Limb (tissue), 2 donors: ENCODE measurements around the gene SLC48A1.

Experiments
- DNase-seq, 2 donors: peaks; one replicate each; pipeline ENCODE4 v3.0.0-alpha.2; 2016; ENCODE audit errors: extremely low spot score in 2 of 2

The SLC48A1 gene

DNA sequence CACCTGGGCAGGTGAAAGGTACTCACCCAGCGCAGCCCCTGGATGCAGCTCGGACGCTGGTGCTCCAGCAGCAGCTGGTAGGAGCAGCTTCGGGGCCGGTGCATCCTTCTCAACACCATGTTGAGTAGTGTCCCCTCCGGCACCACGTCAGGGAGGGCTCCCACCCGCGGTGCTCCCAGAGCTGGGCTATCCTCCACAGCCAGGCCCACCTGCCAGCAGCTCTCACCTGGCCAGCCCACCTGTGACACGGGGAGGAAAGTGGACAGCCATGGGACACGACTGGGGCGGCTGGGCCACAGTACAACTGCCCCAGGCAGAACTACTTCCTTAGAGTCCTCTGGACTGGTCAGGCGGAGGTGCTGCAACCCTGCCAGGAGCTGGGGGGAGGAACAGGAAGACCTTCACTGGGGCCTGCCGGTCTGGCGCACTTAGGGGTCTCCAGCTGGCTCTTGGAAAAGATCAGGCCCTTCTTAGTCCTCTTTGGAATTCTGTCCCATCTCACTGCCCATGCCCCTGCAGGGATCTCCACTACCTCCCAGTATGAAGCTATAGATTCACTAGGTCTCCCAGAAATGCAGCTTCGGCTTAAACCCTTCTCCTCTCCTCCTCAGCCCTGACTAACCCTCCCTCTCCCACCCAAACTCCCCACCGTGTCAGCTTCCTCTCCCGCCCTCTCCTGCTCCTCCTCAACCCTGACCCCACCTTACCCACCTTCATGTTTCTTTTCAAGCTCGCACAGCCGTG, 15.0 kb upstream of the SLC48A1 start:
- DNase-seq: no peak

DNA sequence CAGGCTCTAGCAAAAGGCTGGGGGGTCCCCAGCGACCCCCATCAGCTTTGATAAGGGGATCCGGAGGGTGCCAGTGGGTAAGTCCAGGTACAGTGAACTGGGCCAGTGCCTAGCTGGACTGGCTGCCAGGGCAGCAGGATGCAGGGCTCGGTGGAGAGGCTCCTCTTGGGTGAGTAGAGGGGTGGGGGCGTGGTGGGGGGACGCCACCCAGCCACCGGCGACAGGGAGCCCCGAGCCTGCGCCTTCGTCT, 14.5 kb upstream of the SLC48A1 start:
- DNase-seq: no peak

DNA sequence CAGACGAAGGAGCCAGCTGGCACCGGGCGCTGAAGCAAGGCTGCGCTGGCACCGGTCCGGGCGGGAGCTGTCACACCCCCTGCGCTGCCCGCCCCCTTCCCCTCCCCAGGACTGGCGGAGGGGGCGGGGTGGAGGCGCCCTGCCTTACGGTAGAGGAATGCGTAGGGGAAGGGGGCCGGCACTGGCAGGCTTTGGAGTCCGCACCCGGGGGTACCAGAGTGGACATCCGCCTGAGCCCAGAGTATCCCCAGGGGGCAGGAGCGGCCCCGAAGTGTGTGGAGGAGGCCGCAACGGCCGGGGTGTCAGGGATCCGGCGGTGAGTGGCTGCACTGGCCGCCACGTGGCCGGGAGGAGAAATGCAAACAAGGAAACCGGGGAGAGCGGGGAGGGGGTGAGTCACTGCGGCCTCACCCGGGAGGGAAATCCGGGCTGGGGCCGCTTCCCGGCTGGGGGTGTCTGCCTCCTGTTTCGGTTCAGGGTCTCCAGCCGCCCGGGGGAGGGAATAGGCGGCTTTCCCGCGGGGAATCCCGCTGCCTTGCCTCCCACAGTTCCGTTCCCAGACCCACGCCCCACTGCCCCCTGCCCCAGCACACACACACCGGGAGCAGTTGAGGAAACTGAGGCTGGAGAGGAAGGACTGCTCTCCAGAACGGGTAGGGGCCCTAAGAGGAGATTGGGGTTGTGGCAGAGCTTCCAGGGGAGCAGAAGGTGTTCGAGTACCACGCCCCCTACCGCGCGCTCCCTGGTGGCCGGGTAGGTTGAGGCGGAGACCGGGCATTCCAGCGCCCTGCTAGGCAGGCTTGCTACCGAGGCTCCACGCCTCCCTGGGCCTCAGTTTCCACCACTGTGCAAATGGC, 14.0 kb upstream of the SLC48A1 start, which contains the start of gene RAPGEF3:
Gene RAPGEF3, minus strand, starts transcription at position 47 of the 857 bp plus-strand sequence. CDS start 324 bp downstream, outside the sequence.
- peak; percentile 74 to 87 for DNase-seq

DNA sequence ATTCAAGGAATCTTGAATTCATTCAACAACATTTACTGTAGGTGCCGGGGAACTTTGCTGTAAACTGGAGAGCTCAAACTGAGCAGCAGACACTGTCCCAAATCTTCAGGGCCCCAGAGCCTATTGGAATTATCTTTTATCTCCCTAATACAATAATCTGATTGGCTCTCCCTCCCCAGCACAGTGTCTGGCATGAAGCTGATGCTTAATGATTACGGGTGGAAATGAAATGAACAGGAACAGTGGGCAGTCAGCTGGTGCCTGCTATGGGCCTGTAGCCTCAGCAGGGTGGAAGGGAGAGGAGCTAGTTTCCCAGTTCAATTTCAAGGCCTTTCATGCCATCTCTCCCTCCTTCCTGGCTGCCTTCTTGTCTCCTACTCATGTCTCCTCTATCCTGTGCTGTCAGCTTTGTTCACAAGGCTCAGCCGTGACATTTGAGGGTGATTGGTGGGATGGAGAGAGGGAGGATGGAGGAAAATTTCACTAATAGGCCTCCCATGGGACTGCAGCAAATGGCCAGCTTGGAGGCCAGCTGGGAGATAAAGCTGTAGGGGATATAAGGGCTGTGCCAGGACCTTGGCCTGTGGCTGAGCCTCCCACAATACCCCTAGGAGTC, 10.1 kb upstream of the SLC48A1 start:
- no peak for DNase-seq

DNA sequence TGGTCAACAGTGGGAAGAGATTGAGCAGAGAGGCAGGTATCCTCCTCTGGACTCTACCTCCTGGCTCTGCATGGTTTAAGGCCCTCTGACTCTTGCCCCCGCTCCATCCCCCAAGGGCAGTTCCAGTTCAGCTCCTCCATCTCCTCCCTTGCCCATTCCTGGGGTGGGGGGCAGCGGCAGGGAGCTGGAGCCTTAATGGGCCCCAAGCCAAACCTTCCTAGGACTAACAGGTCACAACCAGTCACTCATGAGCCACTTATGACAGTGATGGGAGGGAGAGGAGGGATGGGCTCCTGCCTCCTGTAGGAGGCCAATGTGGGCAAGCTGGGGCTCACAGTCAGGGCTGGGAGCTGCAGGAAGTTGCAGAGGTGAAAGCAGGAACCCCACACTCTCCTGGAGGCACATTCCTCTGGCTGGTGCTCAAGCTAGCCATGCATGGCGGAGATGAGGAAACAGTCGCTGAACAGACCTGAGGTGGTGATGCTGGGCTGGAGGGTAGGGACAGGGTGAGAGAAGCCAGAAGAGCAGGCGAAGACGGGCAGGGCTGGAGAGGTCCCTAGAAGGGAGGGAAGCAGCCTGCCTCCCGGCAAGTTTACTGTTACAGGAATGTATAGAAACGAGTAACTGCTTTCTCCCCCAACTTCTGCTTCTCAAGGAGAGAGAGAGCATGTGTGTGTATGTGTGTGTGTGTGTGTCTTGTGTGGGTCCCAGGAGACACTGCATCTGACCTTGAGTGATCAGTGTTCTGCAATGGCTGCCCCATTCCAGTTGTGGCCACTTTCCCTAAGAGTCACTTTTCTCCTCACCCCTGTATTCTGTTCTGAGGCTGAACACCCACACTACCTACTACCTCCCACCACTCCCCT, 9.3 kb upstream of the SLC48A1 start:
- no peak for DNase-seq

DNA sequence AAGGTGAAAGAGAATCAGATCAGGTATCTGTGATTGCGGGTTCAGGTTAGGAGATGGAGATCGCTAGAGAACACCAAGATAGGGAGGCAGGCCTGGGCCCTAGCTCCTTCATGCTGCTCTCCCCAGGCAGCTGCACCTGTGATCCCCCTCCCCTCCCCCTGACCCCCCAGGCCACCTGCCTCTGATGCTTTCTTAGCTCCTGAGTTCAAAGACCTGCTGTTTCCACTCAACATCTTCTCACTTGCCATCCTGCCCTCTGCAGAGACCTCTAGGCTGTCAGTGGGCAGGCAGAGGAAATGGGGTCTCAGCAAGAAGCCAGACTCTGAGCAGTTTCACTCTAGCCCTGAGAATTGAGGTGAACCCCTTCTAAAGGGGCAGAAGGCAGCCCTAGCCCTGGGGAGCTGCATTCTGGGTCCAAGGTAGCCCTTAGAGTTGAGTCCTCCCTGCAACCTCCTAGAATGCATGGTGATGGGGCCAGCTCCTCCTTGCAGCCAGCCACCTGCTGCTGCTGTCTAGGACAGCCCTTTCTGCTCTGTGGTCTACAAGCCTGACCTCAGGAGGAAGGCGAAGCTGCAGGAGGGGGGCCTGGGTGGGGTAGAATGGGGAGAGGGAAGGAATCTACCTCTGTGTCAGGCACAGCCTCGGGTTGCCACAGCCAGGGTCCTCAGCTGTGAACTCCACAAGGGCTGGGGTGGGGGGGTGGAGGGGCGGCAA, 6.4 kb upstream of the SLC48A1 start:
- no peak for DNase-seq

DNA sequence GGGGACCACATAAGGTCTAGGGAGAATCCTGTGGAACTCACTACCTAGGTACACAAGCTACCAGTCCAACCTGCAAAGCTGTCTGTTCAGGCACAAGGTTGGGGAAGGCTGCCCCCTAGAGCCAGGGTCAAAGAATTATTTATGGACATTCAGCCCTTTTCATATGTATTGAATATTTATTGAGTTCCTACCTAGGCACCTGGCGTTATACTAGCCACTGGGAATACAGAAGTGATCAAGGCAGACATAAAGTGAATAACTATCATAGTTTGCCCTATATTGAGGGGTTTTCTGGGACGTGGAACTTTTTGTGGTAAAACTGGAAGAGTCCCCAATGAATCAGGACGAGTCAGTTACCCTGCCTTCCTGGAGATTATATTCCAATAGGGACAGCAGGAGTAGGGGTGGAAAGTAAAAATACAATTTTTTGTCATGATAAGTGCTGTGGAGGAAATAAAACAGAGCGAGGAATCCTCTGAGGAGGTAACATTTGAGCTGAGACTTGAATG, 5.8 kb upstream of the SLC48A1 start:
- no peak for DNase-seq

DNA sequence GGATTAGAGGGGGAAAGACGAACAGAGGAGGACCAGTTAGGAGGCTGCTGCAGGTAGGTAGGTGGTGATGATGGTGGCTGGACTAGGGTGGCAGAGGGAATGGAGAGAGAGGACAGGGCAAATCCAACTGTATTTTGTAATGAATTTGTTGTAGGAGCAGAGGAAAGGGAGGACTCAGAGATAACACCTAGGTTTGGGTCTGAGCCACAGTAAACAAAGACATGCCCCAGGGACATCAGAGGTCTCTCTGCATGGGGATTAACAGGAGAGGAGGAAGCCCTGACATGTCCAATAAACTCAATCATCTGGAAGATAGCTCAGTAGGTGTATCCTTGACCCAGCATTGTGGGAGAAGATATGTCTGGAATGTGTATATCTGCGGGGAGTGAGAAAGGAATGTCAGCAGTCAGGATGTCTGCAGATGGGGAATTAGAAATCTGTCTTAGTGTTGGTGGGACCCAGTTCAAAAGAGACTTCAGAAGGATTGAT, 4.7 kb upstream of the SLC48A1 start:
- DNase-seq: no peak

DNA sequence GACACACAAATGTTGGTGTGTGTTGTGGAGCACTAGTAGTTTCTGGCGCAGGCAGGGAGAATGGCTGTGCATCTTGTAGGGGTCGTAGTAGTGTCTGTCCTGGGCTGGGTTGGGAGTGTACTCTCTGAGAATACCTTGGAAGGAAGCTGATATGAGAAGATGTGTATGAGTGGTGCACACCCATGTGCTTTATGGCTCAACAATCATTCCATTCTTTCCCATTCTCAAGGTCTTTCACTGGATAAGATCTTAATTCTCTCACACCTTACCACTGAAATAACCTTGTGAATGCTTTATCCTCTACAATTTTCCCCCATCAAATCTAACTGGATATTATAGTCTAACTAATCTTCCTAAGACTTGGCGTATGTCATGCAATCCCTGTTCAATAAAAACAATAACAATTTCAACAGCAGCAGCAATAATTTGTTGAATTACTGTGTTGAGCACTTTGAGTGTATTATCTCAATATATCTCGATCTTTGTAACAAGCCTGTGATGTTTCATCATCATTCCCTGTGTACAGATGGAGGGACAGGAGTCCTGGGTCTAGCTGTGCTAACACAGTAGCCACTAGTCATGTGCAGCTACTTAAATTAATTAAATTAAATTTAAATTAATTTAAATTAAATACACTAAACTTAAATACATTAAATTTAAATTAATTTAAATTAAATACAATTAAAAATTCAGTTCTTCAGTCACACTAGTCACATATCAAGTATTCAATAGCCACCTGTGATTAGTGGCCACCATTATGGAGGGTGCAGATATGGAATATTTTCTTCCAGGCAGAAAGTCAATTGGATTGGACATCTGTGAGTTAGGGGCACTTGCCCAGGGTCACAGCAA, 3.6 kb upstream of the SLC48A1 start:
- no peak for DNase-seq

DNA sequence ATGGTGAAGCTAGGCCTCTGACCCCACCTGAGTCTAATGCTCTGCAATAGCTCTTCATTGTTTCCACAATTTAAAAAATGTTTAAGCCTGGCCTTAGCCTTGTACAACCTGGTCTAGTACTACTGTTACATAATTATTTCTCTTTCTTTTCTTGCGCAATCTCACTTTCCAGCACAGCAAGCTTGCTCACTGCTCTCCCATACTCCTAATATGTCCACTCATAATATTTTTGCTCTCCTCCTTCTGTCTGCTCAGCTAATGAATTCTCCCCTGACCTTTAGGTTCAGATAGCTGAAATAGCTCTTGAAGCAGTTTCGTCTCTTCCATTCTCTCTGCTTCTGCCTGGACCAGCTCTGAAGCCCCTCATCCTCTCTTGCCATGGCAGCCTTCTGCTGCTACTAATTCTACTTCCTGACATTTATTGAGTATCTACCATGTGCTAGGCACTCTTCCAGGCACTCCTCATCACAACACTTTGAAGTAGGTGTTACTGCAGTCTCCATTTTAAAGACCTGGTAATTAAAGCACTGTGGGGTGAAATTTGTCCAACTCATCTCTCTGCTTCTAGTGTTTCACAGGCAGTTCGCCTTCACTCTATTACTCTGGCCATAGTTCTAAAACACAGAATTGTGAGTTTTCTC, 2.8 kb upstream of the SLC48A1 start:
- DNase-seq: no peak

DNA sequence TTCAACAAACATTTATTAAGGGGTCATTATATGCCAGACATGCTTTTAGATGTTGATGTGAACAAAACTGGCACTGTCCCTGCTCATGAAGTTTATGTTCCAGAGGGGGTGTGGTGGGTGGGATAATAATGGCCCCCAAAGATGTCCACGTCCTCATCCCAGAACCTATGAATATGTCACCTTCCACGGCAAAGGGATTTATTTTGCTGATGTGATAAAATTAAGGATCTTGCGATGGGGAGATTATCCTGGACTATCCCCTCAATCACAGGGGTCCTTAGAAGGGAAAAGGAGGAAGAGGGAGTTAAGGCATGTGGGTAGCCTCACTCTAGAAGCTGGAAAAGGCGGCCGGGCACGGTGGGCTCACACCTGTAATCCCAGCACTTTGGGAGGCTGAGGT, 1.7 kb upstream of the SLC48A1 start:
- no peak for DNase-seq

DNA sequence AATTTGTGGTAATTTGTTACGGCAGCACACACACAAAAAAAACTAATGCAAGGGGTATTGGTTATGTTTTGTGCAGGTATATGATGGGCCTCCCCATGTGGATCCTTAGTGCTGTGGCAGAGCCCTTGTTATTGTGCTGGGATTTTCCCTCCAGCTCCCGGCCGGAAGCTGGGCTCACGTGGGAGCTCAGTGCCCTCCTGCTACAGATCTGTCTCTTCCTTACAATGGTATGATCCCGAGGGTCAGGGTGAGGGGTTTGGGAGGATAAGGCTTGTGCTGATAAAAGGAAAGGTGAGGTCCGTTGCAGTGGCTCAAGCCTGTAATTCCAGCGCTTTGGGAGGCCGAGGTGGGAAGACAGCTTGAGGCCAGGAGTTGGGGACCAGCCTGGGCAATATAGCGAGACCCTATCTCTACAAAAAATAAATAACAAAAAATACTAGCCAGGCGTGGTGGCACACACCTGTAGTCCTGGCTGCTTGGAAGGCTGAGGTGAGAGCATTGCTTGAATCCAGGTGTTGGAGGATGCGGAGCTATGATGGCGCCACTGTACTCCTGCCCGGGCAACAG, 861 bp upstream of the SLC48A1 start:
- DNase-seq: no peak

DNA sequence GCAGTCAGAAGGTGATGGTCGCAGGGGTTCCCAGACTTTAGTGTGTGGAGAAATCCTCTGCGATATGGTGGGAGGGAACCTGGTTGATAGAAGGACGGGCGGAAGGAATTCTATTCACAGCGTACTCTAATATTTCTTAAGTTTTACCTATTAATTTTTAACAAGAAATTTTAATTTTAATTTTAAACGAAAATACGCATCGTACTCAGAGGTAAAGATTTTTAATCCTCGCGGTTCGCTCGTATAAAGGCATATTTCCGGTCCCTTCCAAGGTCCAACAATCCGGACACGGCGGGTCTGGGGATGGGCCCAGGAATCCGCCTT, 338 bp upstream of the SLC48A1 start:
- no peak for DNase-seq

DNA sequence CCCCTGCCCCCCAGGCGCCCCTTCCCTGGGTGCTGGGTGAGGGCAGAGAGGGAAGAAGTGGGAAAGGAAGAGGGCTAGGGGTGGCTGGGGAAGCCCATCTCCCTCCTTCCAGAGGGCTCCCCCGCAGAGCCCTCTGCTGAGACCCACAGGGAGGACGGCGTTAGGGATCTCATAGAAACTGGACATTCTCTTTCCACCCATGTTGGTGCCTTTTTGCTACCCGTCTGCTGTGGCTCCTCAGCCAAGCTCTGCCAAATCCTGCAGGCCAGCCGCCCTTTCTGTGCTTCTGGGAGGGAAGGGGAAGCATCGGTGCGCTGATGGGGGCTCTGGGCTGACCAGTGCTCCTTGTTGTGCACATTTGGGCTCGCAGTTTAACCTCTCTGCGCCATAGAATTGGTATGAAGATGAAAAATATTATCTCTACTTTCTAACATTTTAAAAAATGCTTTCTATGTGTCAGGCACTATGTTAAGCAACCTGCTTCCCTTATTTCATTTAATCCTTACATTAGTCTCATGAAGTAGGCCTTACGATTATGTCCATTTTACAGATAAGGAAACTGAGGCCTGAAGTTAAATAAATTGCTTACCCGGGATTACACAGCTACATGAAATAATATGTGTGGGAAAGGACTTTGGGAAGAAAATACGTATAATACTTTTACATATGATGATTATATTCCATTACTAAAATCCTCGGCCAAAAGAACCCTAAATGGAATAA, 981 bp downstream of the SLC48A1 start:
- DNase-seq: no peak

DNA sequence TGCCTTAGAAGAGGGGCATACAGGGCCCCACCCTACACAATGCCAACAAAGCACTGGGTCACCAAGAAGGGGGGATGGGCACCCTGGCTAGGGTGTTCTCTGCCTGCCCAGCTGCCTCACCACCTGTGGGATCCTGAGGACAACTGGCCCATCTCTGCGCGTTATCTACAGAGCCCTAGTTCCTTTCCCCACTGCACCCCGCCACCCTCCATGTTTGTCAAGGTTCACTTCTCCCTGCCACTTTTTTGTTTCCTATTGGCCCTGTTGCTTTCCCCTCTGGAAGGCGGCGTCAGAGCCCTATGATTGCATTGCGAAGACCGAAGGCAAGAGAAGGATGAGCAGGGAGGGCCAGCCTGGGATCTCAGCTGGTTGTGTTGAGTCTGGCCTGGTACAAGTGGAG, 1.6 kb downstream of the SLC48A1 start:
- DNase-seq: no peak

DNA sequence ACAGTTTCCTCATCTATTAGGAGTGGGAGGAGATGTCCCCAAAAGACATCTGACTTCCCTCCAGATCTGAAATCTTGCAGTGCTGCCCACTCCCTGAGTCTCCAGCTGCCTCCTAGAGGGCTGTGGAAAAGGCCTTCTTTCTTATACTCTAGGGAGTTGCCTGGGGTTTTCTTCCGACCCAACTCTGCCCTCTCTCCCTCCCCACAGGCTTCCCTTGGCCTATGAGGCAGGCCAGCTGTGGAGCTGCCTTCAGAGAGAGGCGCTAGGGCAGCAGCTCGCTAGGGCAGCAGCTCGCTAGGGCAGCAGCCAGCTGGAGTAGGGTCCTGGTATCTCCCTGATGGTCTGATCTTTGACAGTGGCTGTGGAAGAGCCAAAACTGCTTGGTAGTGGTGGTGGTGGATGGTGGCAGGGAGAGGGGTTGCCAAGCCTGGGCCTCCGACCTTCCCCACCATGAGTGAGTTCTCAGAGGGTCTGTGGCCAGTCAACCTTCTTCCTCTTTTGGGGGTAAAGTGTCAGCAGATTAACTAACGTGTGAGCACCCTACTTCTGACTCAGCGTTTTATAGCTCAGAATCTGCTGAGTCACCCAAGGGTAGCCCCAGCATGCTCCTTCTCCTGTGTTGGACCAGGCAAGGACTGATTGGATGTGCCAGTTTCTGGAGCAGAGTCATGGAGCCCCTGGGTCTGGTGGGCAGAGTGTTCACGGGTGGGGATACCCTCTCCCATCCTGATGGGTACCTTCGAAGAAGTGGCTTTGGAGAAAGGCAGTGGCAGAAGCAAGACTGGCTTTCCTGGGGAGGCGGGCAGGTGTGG, 2.3 kb downstream of the SLC48A1 start:
- DNase-seq: peak in 1 of 2 donors; percentile 28

DNA sequence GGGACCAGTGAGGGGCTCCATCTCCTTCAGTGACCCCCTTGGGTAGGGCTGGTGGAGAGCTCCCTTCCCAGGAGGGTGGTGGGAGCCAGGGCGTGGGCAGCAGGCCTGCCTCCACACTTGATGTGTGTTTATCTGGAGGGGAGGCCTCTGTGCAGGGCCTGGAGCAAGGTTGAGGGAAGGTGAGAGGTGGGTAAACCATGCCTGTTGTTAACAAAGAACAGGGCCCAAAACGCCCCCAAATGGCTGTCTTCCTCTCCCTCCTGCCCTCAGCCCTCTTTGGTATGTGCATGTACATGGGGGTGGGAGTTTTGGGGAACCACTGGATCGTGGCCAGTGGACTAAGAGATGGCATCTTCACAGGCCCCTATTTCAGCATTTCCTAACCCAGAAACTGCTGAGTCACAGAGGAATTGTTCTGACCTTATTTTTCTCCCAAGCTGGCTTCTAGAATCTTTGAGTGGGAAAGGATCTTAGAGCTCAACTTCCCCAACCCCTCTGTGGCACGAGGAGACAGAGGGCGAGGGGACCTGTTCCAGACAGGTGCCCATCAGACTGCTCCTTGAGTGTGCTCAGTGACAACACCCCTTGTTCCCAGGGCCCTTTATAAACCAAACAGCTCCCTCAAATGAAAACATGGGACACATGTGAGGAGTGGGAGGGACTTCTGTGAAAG, 3.6 kb downstream of the SLC48A1 start:
- DNase-seq: no peak
